Measurements from ENCODE around the gene RNF183.
A peak's percentile ranks its signal among the peaks of the same experiment; 100 is the strongest.
"Not testable (repeated sequence)": the region's sequence is repeated elsewhere in the genome, so short reads cannot be mapped to it uniquely, and the experiment has no call there.

The RNF183 gene

DNA sequence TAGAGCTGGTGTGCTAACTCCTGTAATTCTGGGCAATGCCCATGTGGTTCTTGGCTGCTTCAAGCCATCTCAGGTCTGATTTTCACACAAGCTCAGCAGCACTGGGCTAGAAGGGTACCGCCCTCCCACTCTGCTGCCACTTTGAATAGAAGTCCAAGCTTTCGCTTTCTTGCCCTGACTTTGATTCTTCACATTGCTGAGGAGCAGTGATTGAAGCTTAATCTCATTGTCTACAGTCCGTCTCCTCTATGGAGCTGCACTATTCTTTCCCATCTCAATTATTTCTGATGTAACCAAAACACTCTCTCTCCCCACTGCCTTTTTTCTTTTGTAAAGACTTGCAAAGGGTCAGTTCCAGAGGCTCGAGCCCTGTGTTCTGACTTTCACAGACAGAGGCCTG is 12.9 kb upstream of the RNF183 start:
- DNase-seq, result no peak

DNA sequence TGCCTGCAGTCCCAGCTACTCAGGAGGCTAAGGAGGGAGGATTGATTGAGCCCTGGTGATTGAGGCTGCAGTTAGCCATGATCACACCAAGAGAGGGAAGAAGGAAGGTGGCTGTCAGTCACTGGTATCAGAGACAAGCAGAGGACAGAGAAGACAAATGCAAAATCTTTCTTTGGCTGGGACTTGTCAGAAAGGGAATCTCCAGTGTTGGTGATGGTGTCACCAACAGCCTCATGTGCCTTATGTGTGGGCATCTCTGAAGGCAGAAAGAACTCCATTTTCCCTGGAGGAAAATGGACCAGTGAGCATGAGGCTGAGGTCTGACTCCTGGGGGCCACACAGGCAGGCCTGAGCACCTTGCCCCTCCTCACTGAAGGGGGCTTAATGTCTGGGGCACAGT is 12.1 kb upstream of the RNF183 start:
- no peak for DNase-seq

DNA sequence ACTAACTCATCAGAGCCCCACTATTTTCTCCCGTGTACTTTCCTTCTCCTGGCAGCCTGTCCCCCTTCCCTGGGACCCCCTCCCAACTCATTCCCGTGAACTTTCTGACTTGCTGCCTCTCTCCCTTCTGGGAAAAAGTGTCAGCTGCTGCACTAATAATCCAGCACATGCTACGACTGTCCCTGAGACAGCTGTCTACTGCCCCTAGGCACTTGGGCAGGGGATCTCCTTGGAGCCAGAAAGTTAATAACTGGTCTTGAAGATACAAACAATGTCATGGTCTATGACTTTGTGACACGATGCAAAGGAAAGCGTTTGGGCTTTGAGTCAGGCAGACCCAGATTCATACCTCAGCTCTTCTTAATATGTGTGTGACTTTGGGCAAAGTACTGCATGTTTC is 10.1 kb upstream of the RNF183 start:
- DNase-seq, result no peak

DNA sequence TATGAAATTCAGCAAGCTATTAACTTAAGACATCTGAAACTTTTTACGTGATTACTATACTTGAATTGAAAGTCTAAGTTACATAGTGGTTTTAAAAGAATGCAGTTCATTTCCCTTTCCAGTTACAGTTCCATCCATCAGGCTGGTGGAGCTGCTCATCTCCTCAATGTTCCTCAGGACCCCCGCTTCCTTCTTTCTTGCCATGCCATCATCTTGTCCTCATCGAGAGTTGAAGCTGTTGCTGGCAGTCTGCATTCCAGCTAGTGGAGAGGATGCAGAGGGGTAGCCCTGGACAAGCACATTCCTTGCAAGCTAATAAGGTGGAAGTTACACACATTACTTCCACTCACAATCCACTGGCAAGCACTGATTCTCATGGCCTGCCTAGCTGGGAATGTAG is 8.8 kb upstream of the RNF183 start:
- peak; percentile 11 for DNase-seq

DNA sequence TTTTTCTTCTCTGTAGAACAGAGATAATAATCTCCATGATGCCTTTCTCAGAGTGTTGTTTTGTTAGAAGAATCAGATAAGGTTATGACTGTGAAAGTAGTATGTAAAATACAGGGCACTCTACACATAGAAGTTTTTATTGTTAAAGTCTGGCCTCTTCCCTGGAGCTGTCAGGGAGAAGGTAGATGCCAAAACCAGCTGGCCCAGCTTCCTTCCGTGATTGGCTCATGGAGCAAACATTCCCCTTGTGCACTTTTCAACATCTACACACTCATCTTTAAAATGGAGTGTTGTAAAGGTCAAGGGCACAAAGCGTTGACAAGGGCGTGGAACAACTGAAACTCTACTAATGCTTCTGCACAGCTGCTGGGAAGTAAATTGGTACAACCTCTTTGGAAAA is 7.4 kb upstream of the RNF183 start:
- DNase-seq, result no peak

DNA sequence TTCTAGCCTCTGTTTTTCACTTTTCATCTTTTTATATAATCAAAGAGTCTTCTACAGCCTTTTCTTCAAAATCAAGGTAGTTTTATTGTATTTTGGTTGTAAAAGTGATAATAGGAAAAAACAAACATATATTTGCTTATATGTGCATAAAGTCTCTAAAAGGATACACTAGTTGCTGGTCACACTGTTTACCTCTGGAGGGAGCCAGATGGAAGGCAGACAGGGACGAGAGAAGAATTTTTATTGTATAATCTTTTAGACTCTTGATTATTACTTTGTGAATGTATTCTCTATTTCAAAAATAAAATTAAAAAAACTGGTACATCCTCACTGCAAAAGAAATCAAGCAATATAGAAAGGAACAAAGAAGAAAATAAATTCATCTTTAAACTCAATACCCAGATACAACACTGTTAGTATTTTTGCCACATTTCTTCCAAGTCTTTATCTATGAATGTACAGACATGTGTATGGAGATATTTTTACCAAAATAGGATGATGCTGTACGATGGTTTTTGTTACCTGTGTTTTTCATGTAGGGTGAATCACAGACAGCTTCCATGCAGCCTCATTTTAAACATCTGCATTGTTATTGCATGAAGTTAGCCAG is 6.1 kb upstream of the RNF183 start:
- peak; percentile 46 for DNase-seq

DNA sequence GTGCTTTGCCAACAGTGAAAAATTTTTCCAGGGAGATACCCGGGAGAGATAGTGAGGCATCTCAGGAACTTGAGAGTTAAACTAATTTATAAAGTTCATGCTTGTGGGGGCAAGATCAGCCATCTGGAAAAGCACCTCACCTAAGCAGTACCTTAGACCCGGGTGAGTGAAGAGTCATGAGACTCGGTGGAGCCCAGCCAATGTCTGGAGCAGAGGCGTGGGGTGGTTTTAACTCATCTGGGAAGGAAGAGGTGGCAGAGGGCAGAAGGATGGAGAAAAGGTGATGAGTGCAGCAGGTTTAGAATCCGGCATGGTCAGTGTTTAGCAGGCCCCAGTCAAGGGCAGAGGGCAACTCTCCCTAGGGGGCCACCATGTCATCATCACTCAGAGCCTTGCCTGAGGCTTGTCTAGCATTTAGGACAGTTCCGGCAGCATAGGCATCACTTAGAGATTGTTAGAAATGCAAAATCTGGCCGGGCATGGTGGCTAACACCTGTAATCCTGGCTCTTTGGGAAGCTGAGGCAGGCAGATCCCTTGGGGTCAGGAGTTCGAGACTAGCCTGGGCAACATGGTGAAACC is 4.3 kb upstream of the RNF183 start:
- no peak for DNase-seq

DNA sequence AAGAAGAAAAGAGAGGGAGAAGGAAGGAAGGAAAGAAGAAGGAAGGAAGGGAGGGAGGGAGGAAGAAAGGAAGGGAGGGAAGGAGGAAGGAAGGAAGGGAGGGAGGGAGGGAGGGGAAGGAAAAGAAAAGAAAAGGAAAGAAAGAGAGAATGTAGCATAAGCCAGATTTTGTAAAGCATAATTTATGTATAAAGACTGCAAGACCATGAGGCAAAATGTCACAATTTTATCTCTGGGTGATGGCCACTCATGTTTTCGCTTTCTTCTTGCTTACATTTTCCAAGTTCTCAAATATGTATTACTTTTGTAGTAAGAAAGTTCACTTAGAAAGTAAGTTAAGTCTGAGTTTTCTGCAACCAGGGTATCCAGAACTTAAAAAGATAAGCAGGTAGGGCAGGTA is 3.4 kb upstream of the RNF183 start:
- no peak for DNase-seq

DNA sequence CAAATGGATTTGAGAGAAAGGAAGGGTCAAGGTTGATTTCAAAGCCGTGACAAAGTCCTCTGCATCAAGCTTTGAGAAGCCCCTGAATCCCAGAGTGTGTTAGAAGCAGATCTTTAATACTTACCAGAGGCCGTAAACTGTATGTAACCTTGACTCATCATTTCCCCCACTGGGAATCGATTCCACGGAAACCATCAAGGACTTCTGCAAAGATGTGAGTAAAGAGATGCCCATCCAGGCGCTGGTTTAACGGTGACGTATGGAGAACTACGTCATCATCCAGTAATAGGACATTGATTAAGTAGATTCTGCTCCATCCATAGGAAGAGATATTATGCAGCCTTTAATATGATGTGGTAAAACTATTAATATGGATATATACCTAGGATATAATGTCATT is 1.6 kb downstream of the RNF183 start:
- DNase-seq, result peak; percentile 7

DNA sequence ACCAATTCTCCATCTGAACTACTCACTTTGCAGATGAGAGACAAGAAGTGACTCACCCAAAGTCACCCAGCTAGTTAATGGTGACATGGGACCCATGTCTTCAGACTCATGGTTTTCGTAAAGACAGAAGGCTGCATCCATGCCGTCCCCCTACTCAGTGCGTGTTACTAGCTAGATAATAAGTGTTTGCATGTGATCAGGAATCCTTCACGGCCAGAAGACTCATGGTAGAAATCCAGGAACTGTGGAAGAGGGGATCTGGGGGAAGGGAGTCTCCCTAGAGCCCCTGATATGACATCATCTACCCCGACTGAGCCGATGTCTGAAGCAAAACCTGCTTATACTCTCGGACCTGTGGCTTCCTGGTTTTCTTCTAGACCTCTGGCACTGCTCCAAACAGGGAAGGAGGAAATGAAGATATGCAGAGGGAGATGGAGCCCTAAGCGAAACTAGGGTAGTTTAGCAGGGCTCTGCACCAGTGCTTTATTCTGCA is 3.3 kb downstream of the RNF183 start:
- peak; percentile 24 for DNase-seq

DNA sequence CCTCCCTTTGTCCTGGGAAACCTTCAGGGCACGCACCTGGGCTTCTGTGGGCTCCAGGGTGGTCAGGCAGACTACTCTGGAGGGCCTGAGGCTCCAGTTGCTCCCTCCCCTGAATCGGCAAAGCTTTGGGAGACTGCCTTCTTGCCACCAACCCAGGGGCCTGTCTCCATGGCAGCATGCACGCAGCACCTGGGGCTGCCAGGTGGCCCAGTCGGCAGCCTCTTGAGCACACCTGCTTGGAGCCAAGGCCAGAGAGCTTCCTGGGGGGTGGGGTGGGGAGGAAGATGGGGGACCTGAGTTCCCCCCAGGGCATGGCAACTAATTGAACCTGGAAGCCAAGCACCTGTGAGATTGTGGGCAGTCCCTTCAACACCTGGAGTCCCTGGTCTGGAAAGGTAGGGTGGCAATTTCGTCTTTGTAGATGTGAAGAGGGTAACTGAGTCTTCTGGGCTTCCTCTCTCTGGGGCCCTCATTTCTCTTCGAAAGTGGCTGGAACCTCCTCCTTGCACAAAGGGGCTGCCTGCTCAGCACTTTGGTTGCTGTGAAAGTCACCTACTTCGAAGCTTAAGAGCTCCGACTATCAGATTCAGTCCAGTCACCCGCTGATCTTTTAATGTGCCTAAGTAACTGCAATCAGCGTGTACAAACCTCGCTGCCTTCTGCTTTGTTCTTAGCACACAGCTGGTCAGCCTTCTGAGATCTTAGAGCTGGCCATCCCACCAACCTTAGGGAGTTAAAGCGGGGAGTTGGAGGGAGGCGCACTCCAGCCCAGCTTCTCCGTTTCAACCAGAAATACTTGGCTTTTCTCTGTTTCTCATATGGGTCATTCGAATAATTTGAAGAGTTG is 4.0 kb downstream of the RNF183 start:
- no peak for DNase-seq

DNA sequence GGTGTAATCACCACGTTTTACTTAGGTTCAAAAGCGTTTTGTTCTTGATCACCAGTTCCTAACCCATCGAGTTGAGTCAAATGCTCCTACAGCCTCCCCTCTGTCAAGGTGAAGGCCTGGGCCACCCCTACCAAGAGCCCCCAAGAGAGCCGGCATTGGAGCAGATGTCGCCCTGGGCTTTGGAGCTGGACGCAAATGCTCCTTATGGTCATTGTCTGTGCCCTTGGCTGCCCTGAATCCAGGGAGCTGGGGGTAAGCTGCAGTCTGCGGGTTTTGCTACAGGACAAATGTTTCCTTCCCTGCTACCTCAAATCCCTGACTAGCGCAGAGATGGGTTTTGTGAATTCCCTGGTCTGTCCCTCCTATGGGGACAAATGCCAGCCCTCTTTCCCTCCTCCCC is 4.9 kb downstream of the RNF183 start:
- DNase-seq, result no peak

DNA sequence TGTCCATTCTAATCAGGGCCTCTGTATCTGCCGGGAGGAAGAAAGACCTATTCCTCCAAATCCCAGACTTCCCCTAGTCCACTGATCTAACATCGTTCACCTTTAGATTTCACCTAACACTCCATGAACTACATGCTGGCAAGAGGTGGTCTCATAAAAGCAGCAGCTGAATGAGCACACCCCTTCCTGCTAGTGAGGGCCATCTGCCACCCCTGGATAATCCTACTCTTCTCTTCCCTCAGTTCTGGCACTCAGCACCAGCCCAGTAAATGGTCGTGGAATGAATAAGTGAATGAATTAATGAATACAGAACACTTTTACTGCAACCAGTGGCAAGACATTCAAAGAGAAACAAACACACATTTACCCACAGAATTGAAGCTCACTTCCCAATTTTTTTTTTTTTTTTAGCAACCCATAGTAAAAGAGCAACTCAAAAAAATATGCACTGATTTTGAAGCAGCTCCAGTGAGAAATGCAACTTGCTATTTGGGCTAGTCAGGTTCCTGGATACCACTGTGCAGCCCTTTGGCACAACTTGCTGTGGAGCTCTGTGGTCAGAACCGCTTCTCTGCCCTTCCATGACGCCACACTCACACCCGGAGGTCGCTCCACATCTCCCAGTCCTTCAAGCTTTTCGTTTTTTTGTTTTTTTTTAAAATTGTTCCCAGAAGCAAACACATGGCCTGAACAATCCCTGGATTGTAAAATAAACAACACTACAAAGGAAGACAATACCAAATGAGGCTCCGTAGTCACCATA is 6.2 kb downstream of the RNF183 start:
- no peak for DNase-seq

DNA sequence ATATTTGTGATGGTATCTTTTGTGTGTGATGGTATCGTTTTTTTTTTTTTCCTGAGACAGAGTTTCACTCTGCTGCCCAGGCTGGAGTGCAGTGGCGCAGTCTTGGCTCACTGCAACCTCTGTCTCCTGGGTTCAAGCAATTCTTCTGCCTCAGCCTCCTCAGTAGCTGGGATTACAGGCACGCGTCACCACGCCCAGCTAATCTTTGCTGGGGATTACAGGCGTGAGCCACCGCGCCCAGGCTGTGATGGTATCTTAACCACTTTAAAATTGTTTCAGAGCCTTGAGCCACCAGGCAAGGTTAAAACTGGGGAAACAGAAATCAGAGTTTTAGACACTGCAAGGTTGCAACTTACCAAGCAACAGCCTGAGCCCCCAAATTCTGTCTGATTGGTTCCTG is 6.9 kb downstream of the RNF183 start:
- not testable (repeated sequence) for DNase-seq

DNA sequence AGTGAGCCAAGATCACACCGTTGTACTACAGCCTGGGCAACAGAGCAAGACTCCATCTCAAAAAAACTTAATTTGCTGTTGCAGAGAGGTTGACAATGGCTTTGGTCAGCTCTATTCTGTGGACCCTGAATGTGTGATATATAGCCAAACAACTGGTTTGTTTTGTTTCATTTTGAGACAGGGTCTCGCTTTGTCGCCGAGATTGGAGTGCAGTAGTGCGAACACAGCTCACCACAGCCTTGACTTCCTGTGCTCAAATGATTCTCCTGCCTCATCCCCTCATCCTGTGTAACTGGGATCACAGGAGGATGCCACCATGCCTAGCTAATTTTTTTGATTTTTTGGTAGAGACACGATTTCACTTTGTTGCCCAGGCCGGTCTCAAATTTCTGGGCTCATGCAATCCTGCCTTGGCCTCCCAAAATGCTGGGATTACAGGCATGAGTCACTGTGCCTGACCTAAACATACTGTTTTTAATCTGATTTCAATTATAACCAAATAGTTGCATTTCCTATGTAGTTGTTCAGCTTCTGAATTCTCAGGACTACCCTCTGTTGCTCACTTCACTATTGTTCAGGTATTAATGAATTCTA is 9.8 kb downstream of the RNF183 start:
- DNase-seq, result peak; percentile 75

DNA sequence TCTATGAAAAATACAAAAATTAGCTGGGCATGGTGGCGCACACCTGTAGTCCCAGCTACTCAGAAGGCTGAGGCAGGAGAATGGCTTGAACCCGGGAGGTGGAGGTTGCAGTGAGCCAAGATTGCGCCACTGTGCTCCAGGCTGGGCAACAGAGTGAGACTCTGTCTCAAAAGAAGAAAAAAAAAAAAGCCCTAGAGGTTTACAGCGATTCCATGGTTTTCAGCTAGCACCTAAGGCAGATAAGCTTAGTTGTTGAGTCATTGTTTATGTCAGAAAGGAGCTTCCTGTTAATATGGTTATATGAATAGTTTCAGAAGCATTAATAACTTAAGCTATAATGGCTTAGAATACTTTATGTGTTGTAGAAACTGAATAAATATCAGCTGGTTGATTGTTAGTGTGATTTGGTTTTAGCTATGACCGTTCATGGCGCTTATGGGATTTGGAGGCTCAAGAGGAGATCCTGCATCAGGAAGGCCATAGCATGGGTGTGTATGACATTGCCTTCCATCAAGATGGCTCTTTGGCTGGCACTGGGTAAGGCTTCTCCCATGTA is 13.0 kb downstream of the RNF183 start:
- no peak for DNase-seq

DNA sequence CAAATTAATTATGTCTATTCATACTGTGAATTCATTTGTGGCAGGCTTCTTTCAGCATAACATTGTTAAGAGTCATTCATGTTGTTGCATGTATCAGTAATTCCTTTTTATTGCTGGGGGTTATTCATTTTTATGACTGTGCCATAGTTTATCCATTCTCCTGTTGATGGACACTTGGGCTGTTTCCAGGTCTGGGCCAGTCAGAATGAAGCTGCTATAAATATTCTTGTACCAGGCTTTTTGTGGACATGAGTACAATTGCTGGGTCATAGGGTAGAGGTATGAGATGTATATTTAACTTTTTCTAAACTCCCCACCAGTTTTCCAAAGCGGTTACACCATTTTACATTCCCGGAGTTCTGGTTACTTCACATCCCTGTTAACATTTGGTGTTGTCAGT is 14.1 kb downstream of the RNF183 start:
- no peak for DNase-seq

DNA sequence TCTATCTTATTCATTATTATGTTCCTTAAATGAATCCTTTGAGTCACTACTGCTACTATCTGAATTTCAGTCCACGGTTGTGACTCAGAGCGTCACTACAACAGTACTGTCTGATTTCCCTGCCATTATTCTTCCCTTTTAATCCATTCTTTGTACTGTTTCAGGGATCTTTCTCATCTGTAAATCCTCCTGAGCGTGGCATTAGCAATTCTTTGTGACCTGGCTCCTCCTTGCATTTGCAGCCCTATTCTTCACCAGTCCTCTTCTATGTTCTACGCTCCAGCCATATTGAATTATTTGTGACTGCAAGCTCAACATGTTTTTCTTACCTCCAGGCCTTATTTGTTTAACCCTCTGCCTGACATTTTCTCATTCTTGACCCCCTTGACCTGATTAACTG is 21.8 kb downstream of the RNF183 start:
- DNase-seq, result no peak

DNA sequence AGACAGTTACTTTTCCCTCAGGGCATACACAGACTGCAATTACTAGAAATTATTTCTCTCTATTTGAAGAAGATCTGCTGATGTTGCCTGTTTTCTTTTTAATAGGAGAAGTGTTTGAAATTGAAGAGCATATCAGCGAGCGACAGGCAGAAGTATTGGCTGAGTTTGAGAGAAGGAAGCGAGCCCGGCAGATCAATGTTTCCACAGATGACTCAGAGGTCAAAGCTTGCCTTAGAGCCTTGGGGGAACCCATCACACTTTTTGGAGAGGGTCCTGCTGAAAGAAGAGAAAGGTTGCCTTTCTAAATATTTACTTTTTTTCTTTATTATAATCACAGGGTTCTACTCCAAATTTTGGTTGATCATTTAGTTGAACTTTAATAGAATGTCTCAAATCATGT is 24.3 kb downstream of the RNF183 start:
- DNase-seq, result no peak

DNA sequence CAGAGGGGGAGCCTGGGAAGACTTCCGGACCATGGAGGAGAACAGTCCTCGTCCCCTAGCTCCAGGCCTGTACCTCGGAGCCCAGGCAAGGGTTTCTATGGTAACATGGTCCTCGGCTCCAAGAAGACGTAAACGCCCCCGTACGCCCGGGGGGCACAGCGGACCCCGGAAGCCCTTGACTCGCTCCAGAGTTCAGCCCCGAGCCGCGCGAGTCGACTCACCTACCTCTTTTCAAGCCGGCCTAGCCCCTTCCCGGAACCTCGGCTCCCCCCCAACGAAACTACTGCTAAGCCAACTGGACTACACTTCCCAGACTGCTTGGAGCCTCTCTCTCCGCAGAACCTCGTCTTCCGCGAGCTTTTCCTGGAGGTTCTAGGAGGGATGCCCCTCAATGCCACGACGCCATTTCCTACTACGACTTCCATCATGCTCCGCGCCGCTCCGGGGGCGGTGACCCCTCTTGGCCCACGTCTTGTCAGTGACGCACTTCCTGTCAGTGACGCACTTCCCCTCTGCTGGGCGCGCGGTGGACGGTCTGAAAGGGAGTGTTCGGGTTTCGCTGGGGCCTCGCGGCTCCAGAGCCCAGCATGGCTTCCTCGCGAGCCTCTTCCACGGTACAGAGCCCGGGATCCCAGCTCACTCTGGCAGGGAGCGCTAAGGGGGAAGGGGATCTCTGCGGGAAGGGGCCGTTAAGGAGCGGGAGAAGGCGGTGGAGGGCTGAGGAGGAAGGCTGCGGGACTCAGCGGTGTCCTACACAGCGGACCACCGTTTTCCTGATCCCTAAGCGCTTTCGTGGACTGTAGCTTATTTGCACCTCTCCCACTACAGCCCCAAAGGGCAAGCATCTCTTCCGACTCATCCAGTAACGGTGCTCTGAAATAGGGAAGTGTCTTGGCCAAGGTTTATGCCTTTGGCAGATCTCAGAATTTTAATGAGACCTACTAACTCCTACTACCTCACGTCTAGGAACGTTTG is 27.7 kb downstream of the RNF183 start, which contains the start of the genes CDC26 and PRPF4:
Gene CDC26, minus strand, starts transcription at position 416 of the 975 bp plus-strand sequence. CDS start 3,065 bp downstream, outside the sequence.
Gene PRPF4, plus strand, starts transcription at position 502 of the 975 bp plus-strand sequence. Its CDS starts 86 bp downstream, at position 588.
- peak; percentile 99 for DNase-seq
